ENCODE results near the gene STYX.
"Not testable (repeated sequence)": the region's sequence is repeated elsewhere in the genome, so short reads cannot be mapped to it uniquely, and the experiment has no call there.

The STYX gene

DNA sequence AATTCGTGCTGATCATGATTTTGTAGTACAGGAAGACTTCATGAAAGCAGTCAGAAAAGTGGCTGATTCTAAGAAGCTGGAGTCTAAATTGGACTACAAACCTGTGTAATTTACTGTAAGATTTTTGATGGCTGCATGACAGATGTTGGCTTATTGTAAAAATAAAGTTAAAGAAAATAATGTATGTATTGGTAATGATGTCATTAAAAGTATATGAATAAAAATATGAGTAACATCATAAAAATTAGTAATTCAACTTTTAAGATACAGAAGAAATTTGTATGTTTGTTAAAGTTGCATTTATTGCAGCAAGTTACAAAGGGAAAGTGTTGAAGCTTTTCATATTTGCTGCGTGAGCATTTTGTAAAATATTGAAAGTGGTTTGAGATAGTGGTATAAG lies 2.5 kb upstream of the STYX start:
- DNase-seq; H3K4me1 ChIP-seq (ENCODE audit: control insufficient read depth, insufficient read depth, low read length, poor library complexity, severe bottlenecking); H3K4me3 ChIP-seq (ENCODE audit: insufficient read depth, low read depth, low read length, poor library complexity, severe bottlenecking); H3K9me3 ChIP-seq (ENCODE audit: control insufficient read depth, low read length); H3K27me3 ChIP-seq (replicated peaks; ENCODE audit: control insufficient read depth, insufficient read depth, low read length, poor library complexity, severe bottlenecking); H3K27ac ChIP-seq (ENCODE audit: insufficient read depth, low read length, poor library complexity, severe bottlenecking): not testable (repeated sequence)
- peaks cover 29% of the 10 kb centered on the region for H3K36me3 ChIP-seq (ENCODE audit: control insufficient read depth, insufficient read depth, low read length)

DNA sequence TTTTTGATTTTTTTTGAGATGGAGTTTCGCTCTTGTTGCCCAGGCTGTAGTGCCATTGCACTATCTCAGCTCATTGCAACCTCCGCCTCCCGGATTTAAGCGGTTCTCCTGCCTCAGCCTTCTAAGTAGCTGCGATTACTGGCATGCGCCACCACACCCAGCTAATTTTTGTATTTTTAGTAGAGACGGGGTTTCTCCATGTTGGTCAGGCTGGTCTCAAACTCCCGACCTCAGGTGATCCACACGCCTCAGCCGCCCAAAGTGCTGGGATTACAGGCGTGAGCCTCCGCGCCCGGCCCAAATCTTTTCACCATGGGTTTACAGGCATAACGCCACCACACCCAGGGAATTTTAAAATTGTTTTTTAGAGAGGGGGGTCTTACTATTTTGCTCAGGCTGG lies 931 bp upstream of the STYX start:
- not testable (repeated sequence) for H3K27ac ChIP-seq (ENCODE audit: insufficient read depth, low read length, poor library complexity, severe bottlenecking); H3K4me1 ChIP-seq (ENCODE audit: control insufficient read depth, insufficient read depth, low read length, poor library complexity, severe bottlenecking); H3K4me3 ChIP-seq (ENCODE audit: insufficient read depth, low read depth, low read length, poor library complexity, severe bottlenecking); DNase-seq; H3K9me3 ChIP-seq (ENCODE audit: control insufficient read depth, low read length); H3K27me3 ChIP-seq (replicated peaks; ENCODE audit: control insufficient read depth, insufficient read depth, low read length, poor library complexity, severe bottlenecking)
- H3K36me3 ChIP-seq (ENCODE audit: control insufficient read depth, insufficient read depth, low read length): peaks cover 21% of the 10 kb centered on the region

DNA sequence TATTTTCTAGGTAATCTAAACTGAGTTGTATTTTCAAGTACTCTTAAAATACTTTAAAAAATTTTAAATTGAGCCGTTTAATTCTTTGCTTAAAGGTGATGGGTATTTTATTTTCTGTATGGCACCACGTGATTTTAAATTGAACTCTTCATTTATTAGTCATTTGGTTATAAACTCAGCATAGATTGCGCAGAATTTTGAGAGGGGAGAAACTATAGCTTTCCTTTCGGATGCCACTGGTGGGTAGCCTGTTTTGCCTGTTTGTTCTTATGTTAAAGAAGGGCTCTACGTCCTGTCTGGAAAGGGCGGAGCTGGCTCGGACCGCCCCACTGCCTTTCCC lies 411 bp upstream of the STYX start:
- Histone ChIP-seq H3K27me3 (replicated peaks; ENCODE audit: control insufficient read depth, insufficient read depth, low read length, poor library complexity, severe bottlenecking) (no peaks in the 10 kb centered on the region), H3K36me3 (ENCODE audit: control insufficient read depth, insufficient read depth, low read length) (peaks cover 21% of the 10 kb centered on the region), H3K4me3 (ENCODE audit: insufficient read depth, low read depth, low read length, poor library complexity, severe bottlenecking) (peak overlapping the region; percentile 99), H3K4me1 (ENCODE audit: control insufficient read depth, insufficient read depth, low read length, poor library complexity, severe bottlenecking) (peaks cover 4% of the 10 kb centered on the region), H3K9me3 (ENCODE audit: control insufficient read depth, low read length) (no peaks in the 10 kb centered on the region), H3K27ac (ENCODE audit: insufficient read depth, low read length, poor library complexity, severe bottlenecking) (peak overlapping the region; percentile 88)
- DNase-seq: no peak

DNA sequence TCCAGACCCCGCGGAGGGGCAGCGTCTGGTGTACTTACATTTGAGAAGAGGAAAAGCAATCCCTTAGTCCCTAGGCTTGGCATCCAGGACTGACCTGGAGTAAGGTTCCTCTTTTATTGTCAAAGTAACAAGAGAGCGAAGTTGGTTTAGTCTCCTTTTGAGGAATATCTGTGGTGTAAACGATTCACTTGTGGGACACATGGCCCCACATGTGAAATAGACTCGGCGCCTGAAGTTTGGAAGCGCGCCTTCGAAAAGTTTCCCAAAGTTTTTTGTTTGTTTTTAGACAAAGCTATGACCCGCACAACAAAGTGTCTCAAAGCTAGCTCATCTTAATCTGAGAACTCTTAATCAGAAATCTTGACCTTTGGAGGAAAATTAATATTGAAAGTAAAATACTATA lies 744 bp downstream of the STYX start:
- DNase-seq: no peak
- peaks cover 4% of the 10 kb centered on the region for H3K4me1 ChIP-seq (ENCODE audit: control insufficient read depth, insufficient read depth, low read length, poor library complexity, severe bottlenecking)
- peak overlapping the region; percentile 99 for H3K4me3 ChIP-seq (ENCODE audit: insufficient read depth, low read depth, low read length, poor library complexity, severe bottlenecking)
- peak overlapping the region; percentile 88 for H3K27ac ChIP-seq (ENCODE audit: insufficient read depth, low read length, poor library complexity, severe bottlenecking)
- H3K27me3 ChIP-seq (replicated peaks; ENCODE audit: control insufficient read depth, insufficient read depth, low read length, poor library complexity, severe bottlenecking): no peaks in the 10 kb centered on the region
- H3K9me3 ChIP-seq (ENCODE audit: control insufficient read depth, low read length): no peaks in the 10 kb centered on the region
- H3K36me3 ChIP-seq (ENCODE audit: control insufficient read depth, insufficient read depth, low read length): peaks cover 14% of the 10 kb centered on the region

DNA sequence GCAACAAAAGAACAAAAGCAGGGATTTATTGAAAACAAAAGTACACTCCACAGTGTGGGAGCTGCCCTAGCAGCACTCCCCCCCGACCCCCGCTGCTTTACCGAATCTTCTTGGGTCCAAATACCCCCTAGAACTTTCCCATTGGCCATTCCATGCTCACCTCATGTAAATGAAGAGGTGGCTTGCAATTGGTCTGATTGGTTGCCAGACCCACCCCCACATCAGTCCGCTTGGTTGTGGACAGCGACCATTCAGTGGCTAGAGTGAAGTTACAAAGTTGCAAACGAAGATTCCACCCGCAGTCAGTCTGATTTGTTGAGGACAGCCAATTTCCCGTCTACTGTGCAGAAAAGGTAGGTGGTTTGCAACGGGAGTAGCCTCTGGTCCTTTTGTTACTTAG lies 3.9 kb downstream of the STYX start:
- peaks cover 11% of the 10 kb centered on the region for H3K36me3 ChIP-seq (ENCODE audit: control insufficient read depth, insufficient read depth, low read length)
- H3K27me3 ChIP-seq (replicated peaks; ENCODE audit: control insufficient read depth, insufficient read depth, low read length, poor library complexity, severe bottlenecking): no peaks in the 10 kb centered on the region
- DNase-seq: no peak
- no peaks in the 10 kb centered on the region for H3K9me3 ChIP-seq (ENCODE audit: control insufficient read depth, low read length)
- H3K4me3 ChIP-seq (ENCODE audit: insufficient read depth, low read depth, low read length, poor library complexity, severe bottlenecking): no peak overlapping the region
- peaks cover 13% of the 10 kb centered on the region for H3K4me1 ChIP-seq (ENCODE audit: control insufficient read depth, insufficient read depth, low read length, poor library complexity, severe bottlenecking)
- H3K27ac ChIP-seq (ENCODE audit: insufficient read depth, low read length, poor library complexity, severe bottlenecking): no peak overlapping the region

DNA sequence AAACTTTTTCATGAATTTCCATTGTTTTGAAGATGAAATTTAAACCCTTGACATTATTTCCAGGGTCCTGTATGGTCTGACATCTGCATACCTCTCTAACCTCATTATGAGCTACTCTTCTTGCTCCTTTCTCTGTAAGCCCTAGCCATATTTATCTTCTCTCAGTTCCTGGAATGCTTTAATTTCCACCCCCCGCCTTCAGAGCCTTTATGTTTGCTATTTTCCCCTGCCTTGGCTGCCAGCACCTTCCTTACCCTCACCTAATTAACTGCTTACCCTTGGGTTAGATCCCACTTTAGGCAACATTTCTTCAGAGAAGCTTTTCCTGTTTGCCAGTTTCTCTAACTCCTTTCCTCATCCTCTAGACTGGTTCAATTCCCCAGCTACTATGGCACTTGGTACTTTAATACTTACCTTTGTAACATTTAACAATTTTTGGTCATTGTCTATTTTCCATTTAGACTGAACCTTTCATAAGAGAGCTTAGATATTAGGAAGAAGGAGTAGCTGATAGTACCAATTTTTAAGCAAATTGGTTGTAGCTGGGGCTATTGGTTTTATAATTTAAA lies 6.0 kb downstream of the STYX start:
- Histone ChIP-seq H3K36me3 (ENCODE audit: control insufficient read depth, insufficient read depth, low read length) (peaks cover 11% of the 10 kb centered on the region), H3K4me1 (ENCODE audit: control insufficient read depth, insufficient read depth, low read length, poor library complexity, severe bottlenecking) (peaks cover 14% of the 10 kb centered on the region), H3K27ac (ENCODE audit: insufficient read depth, low read length, poor library complexity, severe bottlenecking) (no peak overlapping the region), H3K9me3 (ENCODE audit: control insufficient read depth, low read length) (no peaks in the 10 kb centered on the region), H3K4me3 (ENCODE audit: insufficient read depth, low read depth, low read length, poor library complexity, severe bottlenecking) (no peak overlapping the region), H3K27me3 (replicated peaks; ENCODE audit: control insufficient read depth, insufficient read depth, low read length, poor library complexity, severe bottlenecking) (no peaks in the 10 kb centered on the region)
- DNase-seq: no peak

DNA sequence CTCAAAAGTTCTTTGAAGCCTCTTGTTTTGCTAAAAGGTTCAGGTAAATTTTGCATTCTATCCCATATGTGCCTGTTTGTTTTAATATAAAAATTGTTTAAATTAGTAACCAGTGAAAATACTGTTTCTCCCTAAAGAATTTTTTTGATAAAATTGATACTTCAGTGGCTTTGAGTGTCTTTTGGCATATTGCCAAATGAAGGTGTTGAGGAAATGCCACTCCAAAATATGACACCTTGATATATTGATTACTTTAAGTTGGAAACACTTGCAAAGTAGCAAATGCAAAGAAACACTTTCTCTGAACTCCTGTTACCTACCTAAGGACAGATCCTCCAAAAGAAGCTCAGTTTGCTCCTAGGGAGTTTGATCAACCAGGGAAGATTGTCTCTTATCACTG lies 8.4 kb downstream of the STYX start:
- peaks cover 21% of the 10 kb centered on the region for H3K4me1 ChIP-seq (ENCODE audit: control insufficient read depth, insufficient read depth, low read length, poor library complexity, severe bottlenecking)
- H3K27ac ChIP-seq (ENCODE audit: insufficient read depth, low read length, poor library complexity, severe bottlenecking): no peak overlapping the region
- H3K9me3 ChIP-seq (ENCODE audit: control insufficient read depth, low read length): no peaks in the 10 kb centered on the region
- DNase-seq: no peak
- peaks cover 8% of the 10 kb centered on the region for H3K36me3 ChIP-seq (ENCODE audit: control insufficient read depth, insufficient read depth, low read length)
- H3K27me3 ChIP-seq (replicated peaks; ENCODE audit: control insufficient read depth, insufficient read depth, low read length, poor library complexity, severe bottlenecking): no peaks in the 10 kb centered on the region
- no peak overlapping the region for H3K4me3 ChIP-seq (ENCODE audit: insufficient read depth, low read depth, low read length, poor library complexity, severe bottlenecking)

DNA sequence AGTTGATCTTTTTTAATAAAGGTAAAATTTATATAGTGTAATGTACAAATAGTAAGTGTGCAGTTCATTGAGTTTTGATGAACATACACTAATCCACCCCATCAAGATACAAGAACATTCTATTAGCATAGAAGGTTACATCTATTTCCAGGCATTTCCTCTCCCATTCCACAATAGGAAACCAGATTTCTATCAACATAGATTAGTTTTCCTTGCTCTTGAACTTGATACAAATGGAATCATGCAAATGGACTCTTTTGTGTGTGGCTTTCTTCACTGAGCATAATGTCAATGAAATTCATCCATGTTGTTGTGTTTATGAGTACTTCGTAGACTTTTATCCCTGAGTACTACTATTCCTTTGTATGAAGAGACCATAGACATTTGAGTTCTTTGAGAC lies 10.8 kb downstream of the STYX start:
- H3K4me3 ChIP-seq (ENCODE audit: insufficient read depth, low read depth, low read length, poor library complexity, severe bottlenecking): no peak overlapping the region
- H3K4me1 ChIP-seq (ENCODE audit: control insufficient read depth, insufficient read depth, low read length, poor library complexity, severe bottlenecking): peaks cover 33% of the 10 kb centered on the region
- H3K9me3 ChIP-seq (ENCODE audit: control insufficient read depth, low read length): no peaks in the 10 kb centered on the region
- H3K27ac ChIP-seq (ENCODE audit: insufficient read depth, low read length, poor library complexity, severe bottlenecking): no peak overlapping the region
- no peaks in the 10 kb centered on the region for H3K27me3 ChIP-seq (replicated peaks; ENCODE audit: control insufficient read depth, insufficient read depth, low read length, poor library complexity, severe bottlenecking)
- no peak for DNase-seq
- no peaks in the 10 kb centered on the region for H3K36me3 ChIP-seq (ENCODE audit: control insufficient read depth, insufficient read depth, low read length)

DNA sequence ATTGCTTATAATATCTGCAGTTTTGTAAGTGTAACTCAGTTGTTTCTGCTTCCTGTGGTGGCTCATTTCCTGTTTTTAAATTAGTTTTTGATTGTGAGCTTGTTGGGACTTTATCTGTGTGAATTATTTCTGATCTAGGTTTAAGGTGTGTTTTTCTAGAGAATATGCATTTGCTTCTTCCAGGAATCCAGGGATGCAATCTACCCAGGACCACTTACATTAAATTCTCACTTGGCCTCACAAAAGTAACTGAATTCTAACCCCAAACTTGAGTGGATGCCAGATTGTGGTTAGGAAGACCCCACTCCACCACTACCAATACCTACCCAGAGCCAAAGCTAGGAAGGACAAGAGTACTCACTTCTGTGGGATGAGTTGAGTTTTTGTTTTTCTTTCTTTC lies 11.9 kb downstream of the STYX start:
- Histone ChIP-seq H3K27ac (ENCODE audit: insufficient read depth, low read length, poor library complexity, severe bottlenecking) (peak overlapping the region; percentile 63), H3K4me3 (ENCODE audit: insufficient read depth, low read depth, low read length, poor library complexity, severe bottlenecking) (peak overlapping the region; percentile 2), H3K36me3 (ENCODE audit: control insufficient read depth, insufficient read depth, low read length) (peaks cover 6% of the 10 kb centered on the region), H3K4me1 (ENCODE audit: control insufficient read depth, insufficient read depth, low read length, poor library complexity, severe bottlenecking) (peaks cover 29% of the 10 kb centered on the region), H3K9me3 (ENCODE audit: control insufficient read depth, low read length) (no peaks in the 10 kb centered on the region), H3K27me3 (replicated peaks; ENCODE audit: control insufficient read depth, insufficient read depth, low read length, poor library complexity, severe bottlenecking) (no peaks in the 10 kb centered on the region)
- no peak for DNase-seq

DNA sequence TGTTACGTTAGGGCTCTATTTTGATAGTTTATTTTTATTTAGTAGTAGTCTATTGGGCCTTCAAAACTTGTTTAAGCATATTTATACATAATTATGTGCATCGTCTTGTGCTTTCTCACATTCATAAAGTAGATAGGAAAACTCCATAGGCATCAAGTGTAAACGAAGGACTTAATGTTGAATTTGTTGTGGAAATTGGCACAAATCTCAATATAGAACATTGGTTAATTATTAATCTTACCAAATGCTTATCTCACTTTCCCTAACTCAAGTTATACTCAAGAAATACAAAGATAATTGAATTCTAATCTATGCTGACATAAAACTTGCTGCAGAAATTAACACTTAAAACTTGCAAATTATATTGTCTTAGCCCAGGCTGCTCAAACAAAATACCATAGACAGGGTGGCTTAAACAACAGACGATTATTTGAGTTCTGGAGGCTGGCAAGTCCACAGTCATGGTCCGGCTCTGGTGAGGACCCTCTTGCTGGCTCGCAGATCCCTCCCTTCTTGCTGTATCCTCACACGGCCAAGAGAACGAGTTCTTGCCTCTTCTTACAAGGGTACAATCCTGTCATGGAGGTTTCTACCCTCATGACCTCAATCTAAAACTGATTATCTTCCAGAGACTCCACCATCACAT lies 18.8 kb downstream of the STYX start:
- Histone ChIP-seq H3K9me3 (ENCODE audit: control insufficient read depth, low read length) (no peaks in the 10 kb centered on the region), H3K27me3 (replicated peaks; ENCODE audit: control insufficient read depth, insufficient read depth, low read length, poor library complexity, severe bottlenecking) (no peaks in the 10 kb centered on the region), H3K4me1 (ENCODE audit: control insufficient read depth, insufficient read depth, low read length, poor library complexity, severe bottlenecking) (peaks cover 10% of the 10 kb centered on the region), H3K4me3 (ENCODE audit: insufficient read depth, low read depth, low read length, poor library complexity, severe bottlenecking) (no peak overlapping the region), H3K27ac (ENCODE audit: insufficient read depth, low read length, poor library complexity, severe bottlenecking) (no peak overlapping the region), H3K36me3 (ENCODE audit: control insufficient read depth, insufficient read depth, low read length) (peaks cover 32% of the 10 kb centered on the region)
- DNase-seq: no peak

Measured in effector memory CD4-positive, alpha-beta T cell (primary cell).